ENCODE measurements around the gene CFAP107.

DNA sequence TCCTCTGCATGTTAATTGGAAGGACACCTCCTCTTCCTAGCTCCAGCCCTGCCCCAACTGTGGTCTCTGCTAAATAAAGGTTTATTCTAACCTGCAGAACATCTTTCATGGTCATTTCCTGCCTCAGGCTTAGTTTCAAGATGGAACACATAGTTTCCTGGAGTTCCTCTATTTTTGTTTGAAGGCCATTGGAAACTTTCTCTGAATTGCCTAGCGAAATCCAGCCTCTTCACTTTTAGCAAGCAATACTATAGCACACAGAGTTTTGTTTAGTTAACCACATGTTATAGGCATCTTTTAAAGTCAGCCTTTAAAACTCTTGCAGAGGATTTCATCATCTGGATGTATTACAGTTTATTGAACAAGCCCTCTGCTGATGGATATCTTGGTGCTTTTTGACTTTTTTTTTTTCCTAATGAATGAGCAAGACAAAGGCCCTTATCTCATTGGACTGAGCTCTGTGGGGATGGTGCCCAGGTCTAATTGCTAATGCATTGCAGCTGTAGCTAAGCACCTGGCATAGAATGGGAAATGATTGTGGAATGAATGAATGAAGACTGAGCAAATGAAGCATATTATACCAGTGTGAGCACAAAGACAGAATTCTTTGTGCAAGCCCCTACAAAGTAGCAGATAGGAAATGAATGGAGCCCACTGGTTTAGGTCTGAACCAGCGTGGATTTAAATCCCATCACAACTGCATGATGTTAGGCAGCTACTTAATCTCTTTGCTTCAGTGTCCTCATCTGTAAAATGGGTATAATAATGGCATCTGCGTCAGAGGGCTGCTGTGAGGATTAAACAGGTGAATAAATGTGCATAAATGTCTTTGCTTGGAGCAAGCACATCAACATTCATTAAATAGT, 641 bp upstream of the CFAP107 start:
- TF ChIP-seq, protein P1, sequence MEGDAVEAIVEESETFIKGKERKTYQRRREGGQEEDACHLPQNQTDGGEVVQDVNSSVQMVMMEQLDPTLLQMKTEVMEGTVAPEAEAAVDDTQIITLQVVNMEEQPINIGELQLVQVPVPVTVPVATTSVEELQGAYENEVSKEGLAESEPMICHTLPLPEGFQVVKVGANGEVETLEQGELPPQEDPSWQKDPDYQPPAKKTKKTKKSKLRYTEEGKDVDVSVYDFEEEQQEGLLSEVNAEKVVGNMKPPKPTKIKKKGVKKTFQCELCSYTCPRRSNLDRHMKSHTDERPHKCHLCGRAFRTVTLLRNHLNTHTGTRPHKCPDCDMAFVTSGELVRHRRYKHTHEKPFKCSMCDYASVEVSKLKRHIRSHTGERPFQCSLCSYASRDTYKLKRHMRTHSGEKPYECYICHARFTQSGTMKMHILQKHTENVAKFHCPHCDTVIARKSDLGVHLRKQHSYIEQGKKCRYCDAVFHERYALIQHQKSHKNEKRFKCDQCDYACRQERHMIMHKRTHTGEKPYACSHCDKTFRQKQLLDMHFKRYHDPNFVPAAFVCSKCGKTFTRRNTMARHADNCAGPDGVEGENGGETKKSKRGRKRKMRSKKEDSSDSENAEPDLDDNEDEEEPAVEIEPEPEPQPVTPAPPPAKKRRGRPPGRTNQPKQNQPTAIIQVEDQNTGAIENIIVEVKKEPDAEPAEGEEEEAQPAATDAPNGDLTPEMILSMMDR (optimal IDR thresholded peaks at IDR 0.05 in 1 of 3, IDR thresholded peaks at IDR 0.05 in 1 of 3, conservative IDR thresholded peaks at IDR 0.05 in 1 of 3; ENCODE audit: extremely low read depth in 1 of 3, insufficient read depth in 2 of 3, low read length in 3 of 3) = no peak
- TF ChIP-seq EZH2 (IDR thresholded peaks at IDR 0.05; ENCODE audit: low read length) = no peak
